Epithelial cell of alveolus of lung (primary cell): ENCODE measurements around the gene TSNAXIP1. TPM values are rescaled to one million over a fixed set of nuclear protein-coding genes. Genes with fewer than 3 reads are reported as not detected.

Experiments used
- total RNA-seq: library from RNA; depleted of rRNA; stranded (reverse); fragments of >200 nt; gene quantifications from 2 replicates; pipeline ENCODE4 v1.2.1, GENCODE V29; 2015

The TSNAXIP1 gene, protein sequence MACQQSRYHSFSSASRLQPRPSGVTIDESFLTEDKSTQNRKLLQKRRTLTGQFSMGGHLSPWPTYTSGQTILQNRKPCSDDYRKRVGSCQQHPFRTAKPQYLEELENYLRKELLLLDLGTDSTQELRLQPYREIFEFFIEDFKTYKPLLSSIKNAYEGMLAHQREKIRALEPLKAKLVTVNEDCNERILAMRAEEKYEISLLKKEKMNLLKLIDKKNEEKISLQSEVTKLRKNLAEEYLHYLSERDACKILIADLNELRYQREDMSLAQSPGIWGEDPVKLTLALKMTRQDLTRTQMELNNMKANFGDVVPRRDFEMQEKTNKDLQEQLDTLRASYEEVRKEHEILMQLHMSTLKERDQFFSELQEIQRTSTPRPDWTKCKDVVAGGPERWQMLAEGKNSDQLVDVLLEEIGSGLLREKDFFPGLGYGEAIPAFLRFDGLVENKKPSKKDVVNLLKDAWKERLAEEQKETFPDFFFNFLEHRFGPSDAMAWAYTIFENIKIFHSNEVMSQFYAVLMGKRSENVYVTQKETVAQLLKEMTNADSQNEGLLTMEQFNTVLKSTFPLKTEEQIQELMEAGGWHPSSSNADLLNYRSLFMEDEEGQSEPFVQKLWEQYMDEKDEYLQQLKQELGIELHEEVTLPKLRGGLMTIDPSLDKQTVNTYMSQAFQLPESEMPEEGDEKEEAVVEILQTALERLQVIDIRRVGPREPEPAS
- total RNA-seq: 0.16 and 0.26 TPM in 2 replicates

DNA sequence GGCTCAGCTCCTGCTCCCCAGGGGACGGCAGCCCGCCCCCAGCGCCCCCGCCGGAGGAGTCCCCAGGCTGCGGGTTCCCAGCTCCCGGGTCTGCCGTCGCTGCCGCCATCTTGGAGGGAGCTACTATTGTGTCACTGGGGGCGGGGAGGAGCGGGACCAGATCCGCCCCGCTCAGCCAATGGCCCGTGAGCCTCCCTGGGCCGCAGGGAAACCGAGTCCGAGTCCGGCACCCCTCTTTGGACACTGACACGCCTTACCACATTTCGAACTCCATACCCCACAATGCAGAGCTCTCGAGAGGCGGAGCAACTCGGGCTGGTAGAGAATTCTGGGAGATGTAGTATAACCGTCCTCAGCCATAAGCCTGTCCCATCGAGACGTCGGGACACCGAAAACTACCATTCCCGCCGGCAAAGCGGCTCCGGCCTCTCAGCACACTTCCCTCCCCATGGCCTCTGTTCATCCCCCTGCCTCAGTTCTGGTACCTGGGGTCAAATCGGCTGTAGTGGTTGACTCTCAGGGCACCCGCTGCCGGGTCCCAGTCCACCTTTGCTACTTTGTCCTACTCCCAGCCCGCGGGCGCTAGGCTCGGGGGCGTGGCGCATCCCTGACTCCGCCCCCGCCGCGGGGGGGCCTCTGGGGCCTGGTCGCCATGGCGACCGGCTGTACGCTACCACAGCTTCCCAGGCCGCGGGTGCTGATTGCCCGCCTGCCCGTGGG, at the start of gene TSNAXIP1, which contains the start of gene RANBP10:
TSS of gene TSNAXIP1 (plus strand) at position 462 of the 720 bp plus-strand sequence. CDS start 261 bp downstream, outside the sequence.
TSS of gene RANBP10 (minus strand) at position 133 of the 720 bp plus-strand sequence. CDS start at position 109, 24 bp downstream.

DNA sequence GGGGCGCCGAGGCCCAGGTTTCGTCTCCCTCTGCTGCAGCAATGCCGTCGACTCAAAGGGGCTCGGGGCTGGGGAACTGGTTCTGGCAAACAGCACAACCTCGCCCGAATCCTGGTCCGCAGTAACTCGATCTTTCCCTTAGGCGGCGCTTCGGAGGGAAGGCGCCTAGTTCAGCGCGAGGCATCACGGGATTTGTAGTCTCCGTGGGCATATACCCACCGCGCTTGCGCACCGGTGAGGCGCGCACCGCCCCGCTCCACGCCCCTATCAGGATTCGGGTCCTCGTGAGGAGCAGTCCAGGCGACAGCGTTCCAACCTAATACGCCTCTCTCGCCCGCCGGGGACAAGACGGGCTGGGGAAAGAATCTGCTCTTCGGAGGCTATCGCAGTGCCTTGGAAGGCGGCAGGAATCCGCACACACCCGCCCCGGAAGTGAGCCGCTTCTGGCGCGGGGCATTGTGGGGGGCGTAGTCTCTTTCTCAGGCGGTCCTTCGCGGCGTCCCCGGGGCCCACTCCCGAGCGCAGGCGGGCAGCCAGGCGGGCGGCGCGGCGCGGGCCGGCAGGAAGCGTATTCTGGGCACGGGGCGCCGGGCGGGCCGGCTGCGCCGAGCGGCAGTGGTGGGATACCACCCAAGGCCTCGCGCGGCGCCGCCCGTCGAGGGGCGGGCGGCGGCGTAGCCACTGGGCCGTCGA, 35.3 kb downstream of the TSNAXIP1 start, which contains the start of gene THAP11:
TSS of gene THAP11 (plus strand) at position 505 of the 693 bp plus-strand sequence. CDS start 235 bp downstream, outside the sequence.

DNA sequence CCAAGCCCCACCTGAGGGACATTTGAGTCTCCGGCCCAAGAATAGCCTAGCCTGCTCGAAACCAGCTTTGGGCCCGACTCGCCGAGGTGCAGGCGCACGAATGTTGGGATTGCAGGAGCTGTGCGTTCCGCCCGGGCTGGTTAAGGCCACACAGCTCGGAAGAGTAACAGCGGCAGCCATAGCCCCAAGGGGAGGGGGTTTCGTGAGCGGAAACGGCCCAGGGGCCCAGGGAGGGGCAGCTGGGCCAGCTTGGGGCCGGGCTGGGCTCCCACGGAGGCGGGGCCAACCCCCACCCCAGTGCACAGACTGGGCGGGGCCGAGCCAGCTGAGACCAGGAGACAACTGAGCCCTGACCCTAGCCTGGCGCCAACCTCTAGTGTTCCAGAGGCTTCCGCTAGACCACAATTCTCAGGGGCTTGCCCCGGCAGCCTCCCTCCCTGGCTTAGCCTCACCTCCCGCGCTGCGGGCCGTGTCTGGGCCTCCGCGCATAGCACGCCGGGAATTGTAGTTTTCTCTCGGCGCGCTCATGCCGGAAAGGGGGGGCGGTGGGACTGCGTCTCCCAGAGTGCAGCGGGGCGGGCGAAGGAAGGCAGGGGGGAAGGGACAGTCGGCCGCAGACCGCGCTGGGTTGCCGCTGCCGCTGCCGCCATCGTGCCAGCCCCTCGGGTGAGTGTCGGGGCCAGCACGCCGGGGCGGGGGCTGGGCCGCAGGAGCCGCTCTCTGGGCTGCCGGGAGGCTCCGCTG, 39.8 kb downstream of the TSNAXIP1 start, which contains the start of gene NUTF2:
TSS of gene NUTF2 (plus strand) at position 614 of the 744 bp plus-strand sequence. CDS start 18,198 bp downstream, outside the sequence.

DNA sequence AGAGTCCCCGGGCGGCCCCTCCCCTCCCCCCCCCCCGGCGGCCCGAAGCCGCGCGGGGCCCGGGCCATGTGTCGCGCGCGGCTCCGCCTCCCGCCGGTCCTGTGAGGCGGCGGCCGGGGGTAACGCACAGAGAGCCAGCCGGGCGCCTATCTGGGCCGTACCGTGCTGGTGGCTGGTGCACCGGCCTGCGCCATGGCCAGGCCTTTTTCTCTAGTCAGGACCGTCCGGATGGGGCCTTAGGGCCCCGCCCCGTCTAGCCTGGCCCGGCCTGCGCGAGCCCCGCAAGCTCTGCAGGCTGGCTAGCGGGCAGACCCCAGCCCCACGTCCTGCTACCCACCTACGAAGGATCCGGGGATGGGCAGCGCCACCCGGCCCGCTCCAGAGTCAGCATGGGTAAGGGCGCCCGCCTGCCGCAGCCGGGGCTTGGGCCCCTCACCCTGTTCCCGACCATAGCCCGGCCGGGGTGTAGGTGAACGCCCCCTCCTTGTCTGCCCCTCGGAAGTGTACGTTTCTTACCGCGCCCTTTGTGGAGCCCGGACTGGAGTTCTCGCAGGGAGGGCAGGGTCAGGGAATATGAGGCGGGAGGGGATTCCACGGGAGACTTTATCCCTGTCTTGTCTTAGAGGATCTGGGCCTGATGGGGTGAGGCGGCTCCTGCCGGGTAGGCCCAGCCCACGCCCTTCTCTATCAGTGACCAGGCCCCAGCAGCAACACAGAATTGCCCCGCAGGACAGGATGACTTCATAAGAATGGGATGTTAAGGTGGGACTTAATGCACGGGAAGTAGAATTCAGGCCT, 40.6 kb downstream of the TSNAXIP1 start, which contains the start of gene CENPT:
TSS of gene CENPT (minus strand) at position 630 of the 798 bp plus-strand sequence. CDS start 13,834 bp downstream, outside the sequence.

DNA sequence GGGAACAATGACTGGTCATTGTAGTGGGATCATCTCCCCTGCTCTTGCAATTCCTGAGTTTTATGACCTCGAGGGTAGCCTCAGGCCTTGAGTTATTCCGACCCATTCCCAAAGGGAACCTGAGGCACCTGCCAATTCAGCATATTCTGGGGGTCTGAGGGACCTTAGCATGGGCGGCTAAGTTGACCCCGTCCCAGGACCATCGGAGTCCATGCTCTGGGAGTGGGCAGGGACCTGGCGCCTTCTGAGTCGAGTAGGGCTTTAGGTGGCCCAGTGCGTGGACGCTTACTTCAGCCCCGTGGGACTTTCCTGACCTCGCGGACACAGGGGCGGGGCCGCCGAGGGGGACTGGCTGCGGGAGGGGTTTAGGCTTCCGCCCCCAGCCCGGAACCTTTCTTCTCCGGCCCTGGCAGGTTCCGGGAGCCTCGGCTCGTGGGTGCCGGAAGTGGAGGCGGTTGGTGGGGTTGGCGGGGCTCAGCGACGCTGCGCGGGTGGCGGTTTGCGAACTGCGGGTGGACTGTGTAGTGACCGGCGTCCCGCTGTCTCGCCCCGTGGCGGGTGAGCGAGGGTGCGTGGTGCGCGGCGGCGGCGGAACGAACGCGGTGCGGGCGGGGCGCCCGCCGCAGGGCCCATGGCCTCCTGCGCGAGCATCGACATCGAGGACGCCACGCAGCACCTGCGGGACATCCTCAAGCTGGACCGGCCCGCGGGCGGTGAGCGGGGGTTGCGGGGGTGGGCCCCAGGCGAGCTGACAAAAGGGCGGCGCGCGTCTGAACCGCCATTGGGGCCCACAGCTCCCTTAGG, 66.1 kb downstream of the TSNAXIP1 start, which contains the start of gene EDC4:
TSS of gene EDC4 (plus strand) at position 422 of the 804 bp plus-strand sequence. CDS start at position 632, 210 bp downstream.

Other genes starting within 250 kb of the TSNAXIP1 start
- 21.7 and 36.6 TPM in 2 replicates for gene CTCF, start 244.4 kb upstream of the TSNAXIP1 start, total RNA-seq
- gene CARMIL2, start 161.7 kb upstream of the TSNAXIP1 start, total RNA-seq: 0.91 and 2.4 TPM in 2 replicates
- 27.3 and 27.9 TPM in 2 replicates for gene ACD, start 146.6 kb upstream of the TSNAXIP1 start, total RNA-seq
- gene PARD6A, start 145.9 kb upstream of the TSNAXIP1 start, total RNA-seq: 0.16 and 1.7 TPM in 2 replicates
- gene ENKD1, start 140.1 kb upstream of the TSNAXIP1 start, total RNA-seq: 12.8 and 26.7 TPM in 2 replicates
- 2.3 and 11.7 TPM in 2 replicates for gene C16orf86, start 140.1 kb upstream of the TSNAXIP1 start, total RNA-seq
- 9.3 and 12.3 TPM in 2 replicates for gene GFOD2, start 87.6 kb upstream of the TSNAXIP1 start, total RNA-seq
- 5.7 and 6.9 TPM in 2 replicates for gene RANBP10, start 329 bp upstream of the TSNAXIP1 start, total RNA-seq
- 35.8 and 51.5 TPM in 2 replicates for gene THAP11, start 35.4 kb downstream of the TSNAXIP1 start, total RNA-seq
- 68.6 and 265 TPM in 2 replicates for gene NUTF2, start 40.0 kb downstream of the TSNAXIP1 start, total RNA-seq
- 22.6 and 29.6 TPM in 2 replicates for gene CENPT, start 40.8 kb downstream of the TSNAXIP1 start, total RNA-seq
- 41.2 and 50.0 TPM in 2 replicates for gene EDC4, start 66.2 kb downstream of the TSNAXIP1 start, total RNA-seq
- 0.96 TPM in 1 of 2 replicates, not detected in the other for gene NRN1L, start 78.0 kb downstream of the TSNAXIP1 start, total RNA-seq
- gene PSKH1, start 86.4 kb downstream of the TSNAXIP1 start, total RNA-seq: 9.4 and 23.6 TPM in 2 replicates
- 0.26 and 0.80 TPM in 2 replicates for gene CTRL, start 125.0 kb downstream of the TSNAXIP1 start, total RNA-seq
- 19.2 and 58.4 TPM in 2 replicates for gene PSMB10, start 130.0 kb downstream of the TSNAXIP1 start, total RNA-seq
- gene LCAT, start 137.2 kb downstream of the TSNAXIP1 start, total RNA-seq: 4.4 and 12.6 TPM in 2 replicates
- 52.0 and 63.9 TPM in 2 replicates for gene SLC12A4, start 161.7 kb downstream of the TSNAXIP1 start, total RNA-seq
- not detected in 2 replicates for gene DPEP3, start 173.6 kb downstream of the TSNAXIP1 start, total RNA-seq
- not detected in 2 replicates for gene DPEP2, start 192.6 kb downstream of the TSNAXIP1 start, total RNA-seq
- gene DPEP2NB, start 209.0 kb downstream of the TSNAXIP1 start, total RNA-seq: not detected in 2 replicates
- 9.1 and 9.9 TPM in 2 replicates for gene DDX28, start 216.3 kb downstream of the TSNAXIP1 start, total RNA-seq
- 13.7 and 16.3 TPM in 2 replicates for gene DUS2, start 216.4 kb downstream of the TSNAXIP1 start, total RNA-seq